HepG2 (cell line): ENCODE results near the gene ALG1L2. TPM values are rescaled to one million over a fixed set of nuclear protein-coding genes. Genes with fewer than 3 reads are reported as not detected.
"Not testable (repeated sequence)": the region's sequence is repeated elsewhere in the genome, so short reads cannot be mapped to it uniquely, and the experiment has no call there.

Experiments
- ATAC-seq: fragments of 200-7000 bp; cut with Tn5 transposase; 3 replicates; pipeline ENCODE4 v1.9.1; 2020; ENCODE audit warnings: mild to moderate bottlenecking, moderate library complexity
- BruUV-seq: library from RNA; stranded (reverse); fragments of 400-500 nt; replicated peaks from 2 replicates; lab custom pipeline; 2021; lab: Mats Ljungman, UMichigan
- CTCF ChIA-PET: fragments of 300-600 bp; formaldehyde crosslinking; extraction: SDS; loops from one replicate; lab custom pipeline; 2021; ENCODE audit warnings: low total read pairs, inconsistent platforms, low intra/inter-chr PET ratio; lab: Yijun Ruan, JAX
- POLR2A ChIA-PET: fragments of 350-600 bp; sonication (Branson Sonifier 250); formaldehyde crosslinking; loops from one replicate; lab custom pipeline; 2020; ENCODE audit warnings: antibody characterized with exemption, inconsistent platforms; lab: Yijun Ruan, JAX
- DNase-seq: peaks from one replicate; pipeline ENCODE4 v3.0.0-alpha.2; 2015; ENCODE audit warnings: low spot score
- FAIRE-seq: peaks from 3 replicates; lab custom pipeline; 2011; peaks lifted over from hg19 to GRCh38; lab: Jason Lieb, UNC
- H2AFZ ChIP-seq: one replicate; pipeline ENCODE4 v1.6.1; 2011; ENCODE audit warnings: low read length, inconsistent platforms
- H3K27ac ChIP-seq: fragments of 300-600 bp; 3 replicates; pipeline ENCODE4 v1.8.0; 2011; ENCODE audit warnings: mixed run types, mild to moderate bottlenecking, mixed read lengths, low read length, inconsistent platforms; ENCODE audit not compliant: insufficient read depth; ENCODE audit errors: extremely low read length
- H3K27me3 ChIP-seq, 2 experiments: fragments of 200-600 bp in 1 of 2; 2 replicates in 1 of 2; 3 replicates in 1 of 2; pipeline versions ENCODE4 v1.6.0 to v1.8.0; 2011; ENCODE audit warnings: low read length in 2 of 2, mild to moderate bottlenecking in 2 of 2, moderate library complexity in 2 of 2, inconsistent platforms in 1 of 2; ENCODE audit not compliant: insufficient read depth in 2 of 2, control insufficient read depth in 1 of 2
- H3K36me3 ChIP-seq, 2 experiments: fragments of 200-600 bp in 1 of 2; replicated peaks in 1 of 2; 2 replicates in 1 of 2; 3 replicates in 1 of 2; pipeline versions ENCODE4 v1.5.1 to v1.8.0; 2011; ENCODE audit warnings: low read length in 2 of 2, inconsistent platforms in 1 of 2; ENCODE audit not compliant: insufficient read depth in 2 of 2, control insufficient read depth in 1 of 2
- H3K4me1 ChIP-seq: 2 replicates; pipeline ENCODE4 v1.5.1; 2012; ENCODE audit warnings: low read length, inconsistent platforms; ENCODE audit not compliant: insufficient read depth
- H3K4me2 ChIP-seq: 2 replicates; pipeline ENCODE4 v1.6.0; 2011; ENCODE audit warnings: low read depth, low read length, inconsistent platforms
- H3K4me3 ChIP-seq, 3 experiments: fragments of 200-600 bp in 1 of 3; sonication (generic), shearing (Covaris generic) in 1 of 3; replicated peaks in 1 of 3; 2 replicates each; pipeline ENCODE4 v1.5.1; 2011 to 2016; ENCODE audit warnings: low read length in 3 of 3, inconsistent platforms in 2 of 3, low read depth in 2 of 3, mild to moderate bottlenecking in 2 of 3, control low read depth in 1 of 3, mixed read lengths in 1 of 3; ENCODE audit not compliant: insufficient read depth in 1 of 3
- H3K79me2 ChIP-seq: one replicate; pipeline ENCODE4 v1.6.1; 2011; ENCODE audit warnings: low read length, inconsistent platforms; ENCODE audit not compliant: insufficient read depth
- H3K9ac ChIP-seq: 2 replicates; pipeline ENCODE4 v1.6.0; 2011; ENCODE audit warnings: mild to moderate bottlenecking, low read depth, low read length, inconsistent platforms; ENCODE audit not compliant: insufficient read depth
- H3K9me3 ChIP-seq: 2 replicates; pipeline ENCODE4 v1.5.1; 2012; ENCODE audit warnings: mild to moderate bottlenecking, low read length
- H4K20me1 ChIP-seq: 2 replicates; pipeline ENCODE4 v1.6.0; 2011; ENCODE audit warnings: inconsistent platforms, mild to moderate bottlenecking, low read length, moderate library complexity; ENCODE audit not compliant: insufficient read depth
- WGBS: methylation state at CpG from one replicate; pipeline ENCODE4 v1.1.6; 2017; ENCODE audit warnings: low lambda C conversion rate; 5-methylcytosine and 5-hydroxymethylcytosine counted together
- in situ Hi-C: cut with HindIII; loops from 2 replicates; pipeline ENCODE4 v1.10.0; 2017; ENCODE audit warnings: low pct_unique_long_range_greater_than_20kb; ENCODE audit not compliant: extremely low pct_ligation_motif_present
- intact Hi-C: fragments of 100-400 bp; cut with micrococcal nuclease; formaldehyde crosslinking; loops from one replicate; pipeline ENCODE4 v1.10.0; 2022; ENCODE audit not compliant: unreplicated experiment
- polyA plus RNA-seq, 8 experiments: library from polyadenylated mRNA; depleted of rRNA in 3 of 8; stranded (reverse) in 7 of 8; unstranded in 1 of 8; fragments of >200 nt; fragmentation: Illumina TruSeq in 4 of 8; extraction: Trizol in 4 of 8; gene quantifications; 2 replicates each; pipeline versions ENCODE4 v1.2.1 to v1.2.3, GENCODE V29; 2011 to 2016; ENCODE audit warnings: low read depth in 4 of 8, missing spikeins in 1 of 8, mixed read lengths in 1 of 8; ENCODE audit not compliant: insufficient read depth in 1 of 8
- total RNA-seq, 5 experiments: library from RNA; depleted of rRNA; stranded (reverse); fragments of >200 nt; fragmentation: Illumina TruSeq; extraction: Trizol; gene quantifications; 2 replicates each; pipeline ENCODE4 v1.2.3, GENCODE V29; 2016; ENCODE audit warnings: low read depth in 1 of 5

The ALG1L2 gene
- total and polyA plus RNA-seq, 2 of the 13 experiments (the other 11 are each of a cell fraction or from before 2014, with no cell fraction given): 0.13 to 0.55 TPM

GRCh38 chr3:130037126-130037815, 44.4 kb upstream of the ALG1L2 start:
- H4K20me1 ChIP-seq, H3K27me3 ChIP-seq, ATAC-seq, H3K79me2 ChIP-seq, FAIRE-seq, H3K9me3 ChIP-seq, BruUV-seq, CTCF ChIA-PET, H3K9ac ChIP-seq, H3K4me1 ChIP-seq, POLR2A ChIA-PET, DNase-seq, H3K4me2 ChIP-seq, intact Hi-C loops, in situ Hi-C loops, H3K27ac ChIP-seq, H2AFZ ChIP-seq, H3K4me3 ChIP-seq, H3K36me3 ChIP-seq: not testable (repeated sequence)
- WGBS: 31% methylated on average over 13 of the region's 13 CpGs

DNA sequence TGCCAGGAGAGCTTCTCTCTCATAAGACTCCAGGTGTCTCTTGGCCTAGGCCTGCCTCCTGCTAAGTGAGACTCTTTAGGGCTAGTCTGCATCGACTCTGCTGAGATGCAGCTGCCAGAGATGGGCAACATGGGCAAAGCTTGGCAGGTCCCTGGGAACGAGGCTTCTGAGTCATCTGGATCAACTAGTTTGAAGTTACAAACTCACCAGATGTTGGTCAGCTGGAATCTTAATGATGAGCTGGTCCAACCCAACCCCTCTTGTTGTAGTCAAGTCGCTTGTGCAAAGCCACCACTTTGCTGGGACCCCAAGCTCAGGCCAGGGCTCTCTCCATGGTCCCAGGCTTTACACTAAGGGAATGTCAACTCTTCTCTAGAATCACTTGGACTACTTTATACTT, 38.9 kb upstream of the ALG1L2 start:
- ATAC-seq, in situ Hi-C loops, H3K27me3 ChIP-seq, H4K20me1 ChIP-seq, H3K9me3 ChIP-seq, H3K9ac ChIP-seq, H3K4me2 ChIP-seq, POLR2A ChIA-PET, DNase-seq, BruUV-seq, H3K79me2 ChIP-seq, H2AFZ ChIP-seq, FAIRE-seq, CTCF ChIA-PET, H3K4me3 ChIP-seq, H3K36me3 ChIP-seq, intact Hi-C loops, H3K27ac ChIP-seq, H3K4me1 ChIP-seq: not testable (repeated sequence)
- WGBS: 15% methylated on average over 3 of the region's 3 CpGs

GRCh38 chr3:130043658-130044057, 38.0 kb upstream of the ALG1L2 start:
- POLR2A ChIA-PET, CTCF ChIA-PET, H3K9ac ChIP-seq, ATAC-seq, H3K4me3 ChIP-seq, in situ Hi-C loops, intact Hi-C loops, H3K36me3 ChIP-seq, H3K27ac ChIP-seq, H3K4me2 ChIP-seq, BruUV-seq, H3K27me3 ChIP-seq, H3K9me3 ChIP-seq, H3K4me1 ChIP-seq, H4K20me1 ChIP-seq, H3K79me2 ChIP-seq, H2AFZ ChIP-seq, FAIRE-seq, DNase-seq: not testable (repeated sequence)
- 33% methylated on average over 4 of the region's 6 CpGs for WGBS
